OCI-M1 (cell line): ENCODE measurements around the gene BICDL2.

ENCODE experiments used
- DNase-seq: peaks from one replicate; lab custom pipeline; 2025; lab: John Stamatoyannopoulos, UW

BICDL2 gene

DNA sequence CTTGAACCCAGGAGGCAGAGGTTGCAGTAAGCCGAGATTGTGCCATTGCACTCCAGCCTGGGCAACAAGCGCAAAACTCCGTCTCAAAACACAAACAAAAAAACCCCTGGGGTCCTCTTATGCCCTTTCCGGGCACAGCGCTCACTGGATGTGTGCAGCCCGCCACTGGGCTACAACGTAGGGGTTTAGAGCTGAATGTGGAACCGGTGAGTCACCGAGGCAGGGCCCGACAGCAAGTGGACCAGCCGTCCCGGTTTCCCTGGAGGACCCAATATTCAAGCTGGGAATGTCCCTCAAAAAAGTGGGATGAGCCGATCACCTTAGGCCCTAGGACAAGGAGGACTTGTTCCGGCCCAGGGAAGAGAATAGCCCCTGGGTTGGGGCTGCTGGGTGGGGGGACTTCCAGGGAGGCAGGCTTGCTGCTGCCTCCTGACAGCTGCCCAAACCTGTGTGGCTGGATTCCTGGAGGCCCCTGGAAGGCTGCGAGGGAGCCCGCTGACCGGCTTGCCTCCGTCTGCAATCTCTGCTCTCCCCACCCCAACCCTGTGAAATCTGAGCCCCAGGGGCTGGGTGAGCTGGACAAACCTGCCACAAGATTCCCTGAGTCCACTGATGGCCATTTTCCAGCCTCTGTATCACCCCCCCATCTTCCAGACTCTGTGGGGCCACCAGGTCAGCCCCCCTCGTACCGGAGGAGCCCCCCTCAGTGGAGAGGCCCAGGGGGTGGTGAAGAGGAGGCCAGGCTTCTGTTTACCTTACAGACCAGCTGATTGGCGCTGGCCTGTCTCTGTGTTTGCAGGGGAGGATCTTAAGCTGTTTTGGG, 27.0 kb downstream of the BICDL2 start:
- DNase-seq = no peak

DNA sequence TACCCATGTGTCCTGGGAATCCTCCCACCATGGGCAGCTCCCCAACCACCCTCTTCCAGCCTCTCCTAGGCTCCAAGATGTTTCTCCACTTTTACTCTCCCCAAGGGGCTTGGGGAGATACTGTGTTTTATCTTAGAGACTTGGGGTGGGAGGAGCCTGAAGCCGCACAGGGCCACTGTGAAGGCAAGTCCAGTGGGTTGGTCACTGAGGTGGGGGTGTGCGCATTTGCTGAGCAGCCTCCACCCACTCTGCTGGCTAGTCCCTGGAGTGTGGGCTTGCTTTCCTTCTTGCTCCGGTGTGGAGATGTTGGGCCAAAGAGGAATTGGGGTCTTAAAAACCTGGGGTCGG, 28.1 kb downstream of the BICDL2 start:
- peak; percentile 57 for DNase-seq

DNA sequence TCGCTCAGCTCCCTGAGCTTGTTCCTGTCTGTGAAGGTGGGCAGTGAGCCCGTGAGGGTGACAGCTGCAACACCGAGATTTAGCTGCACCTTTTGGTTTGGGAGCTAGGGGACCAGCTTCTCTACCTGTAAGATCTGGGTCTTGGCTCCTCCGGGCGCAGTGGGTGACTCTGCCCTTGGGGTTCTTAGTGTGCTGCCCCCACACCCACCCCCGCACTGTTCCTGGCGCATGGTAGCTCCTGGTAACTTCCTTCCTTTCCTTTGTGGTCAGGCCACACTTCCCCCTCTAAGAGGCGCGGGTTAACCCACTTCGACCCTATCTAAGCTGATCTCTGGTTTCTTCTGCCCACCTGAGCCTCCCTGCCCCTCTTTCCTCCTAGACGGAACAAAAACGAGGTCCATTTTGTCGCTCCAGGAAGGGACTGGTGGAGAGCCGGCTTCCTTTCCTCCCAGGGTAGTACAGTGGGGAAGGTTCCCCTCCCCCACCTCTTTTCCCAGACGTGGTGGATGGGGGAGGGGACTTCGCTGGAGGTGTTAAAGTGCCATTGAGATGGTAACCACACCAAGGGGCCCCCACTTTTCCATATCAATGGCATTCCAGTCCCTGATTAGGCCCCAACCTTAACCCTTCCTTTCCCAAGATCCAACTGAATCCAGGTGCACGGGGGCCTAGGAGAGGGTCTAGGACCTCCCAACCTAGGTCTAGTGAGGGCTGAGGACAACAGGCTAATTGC, 28.6 kb downstream of the BICDL2 start:
- DNase-seq = peak; percentile 69

DNA sequence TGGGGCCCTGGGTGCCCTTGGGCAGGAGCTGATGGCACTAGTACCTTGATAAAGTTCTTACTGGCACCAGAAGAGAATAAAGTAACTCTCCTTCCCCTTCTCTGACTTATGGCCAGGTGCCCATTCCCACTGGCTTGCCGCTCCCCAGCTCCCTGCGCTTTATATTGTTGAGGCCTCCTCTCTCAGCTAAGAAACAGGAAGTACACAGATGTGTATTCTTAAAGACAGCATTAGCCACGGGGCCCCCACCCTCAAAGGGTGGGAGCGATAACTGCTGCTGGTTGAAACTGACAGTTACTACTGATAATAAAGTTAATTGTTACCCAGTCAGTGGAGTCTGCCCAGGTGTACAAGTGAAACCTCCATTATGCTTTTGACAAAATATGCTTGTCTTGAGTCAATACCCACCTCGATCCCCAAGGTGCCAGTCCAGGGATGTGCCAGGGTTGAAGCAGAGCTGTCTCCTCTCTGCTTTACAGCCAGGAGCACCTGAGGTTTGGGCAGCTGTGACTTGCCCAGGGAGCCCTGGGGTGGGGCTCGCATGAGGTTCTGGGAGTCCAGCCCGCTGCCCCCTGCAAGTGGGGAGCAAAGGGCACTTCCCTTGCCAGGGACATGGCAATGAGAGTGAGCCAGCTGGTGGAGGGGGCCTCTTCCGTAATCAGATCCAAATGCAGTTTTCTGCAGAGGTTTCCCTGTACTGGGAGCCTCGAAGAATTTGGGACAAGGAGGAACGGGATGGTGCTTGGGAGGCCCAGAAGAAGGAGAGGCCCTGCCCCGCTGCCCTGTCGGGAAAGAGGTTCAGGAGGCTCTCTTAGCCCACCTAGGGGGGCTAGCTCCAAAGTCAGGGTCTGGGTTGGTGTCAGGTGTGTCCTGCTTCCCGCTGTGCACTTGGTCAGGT, 29.4 kb downstream of the BICDL2 start:
- peak; percentile 81 for DNase-seq

DNA sequence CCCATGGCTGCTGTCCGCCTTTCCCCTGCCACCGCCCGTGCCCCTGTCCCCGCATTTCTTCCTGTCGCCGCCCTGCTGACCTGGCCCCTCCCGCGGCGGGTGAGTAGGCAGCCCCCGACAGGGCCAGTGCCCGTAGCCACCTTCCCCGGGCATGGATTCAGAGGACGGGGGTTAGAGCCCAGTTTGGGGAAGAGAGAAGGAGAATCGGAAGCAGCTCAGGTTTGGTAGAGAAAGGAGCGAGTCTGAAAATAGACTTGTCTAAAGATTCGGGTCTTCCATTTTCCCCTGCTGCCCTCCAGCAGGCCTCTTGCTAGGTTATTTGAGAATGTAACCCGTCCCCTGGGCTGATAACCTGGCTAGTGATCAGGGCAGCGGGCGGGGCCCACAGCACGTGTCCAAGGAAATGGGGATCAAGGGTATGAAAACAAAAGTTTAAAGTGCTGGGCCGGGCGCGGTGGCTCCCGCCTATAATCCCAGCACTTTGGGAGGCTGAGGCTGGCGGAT, 31.9 kb downstream of the BICDL2 start:
- peak; percentile 45 for DNase-seq

DNA sequence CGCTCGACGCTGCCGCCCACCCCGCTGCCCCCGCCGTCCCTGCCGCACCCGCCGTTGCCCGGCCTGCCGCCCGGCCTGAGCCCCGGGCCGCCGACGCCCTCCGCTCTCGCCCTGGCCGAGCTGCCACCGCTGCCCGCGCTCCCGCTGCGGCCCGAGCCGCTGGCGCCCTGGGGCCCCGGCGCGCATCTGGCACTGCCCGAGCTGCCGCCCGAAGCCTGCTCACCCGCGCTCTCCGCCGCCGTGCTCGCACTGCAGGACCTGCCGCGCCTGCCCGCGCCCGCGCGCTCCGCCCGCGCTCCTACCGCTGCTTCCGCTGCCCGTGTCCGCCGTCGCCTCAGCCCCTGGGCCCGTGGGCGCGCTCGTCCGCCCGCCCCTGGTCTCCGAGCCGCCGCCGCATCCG, 32.4 kb downstream of the BICDL2 start:
- DNase-seq = peak; percentile 35

DNA sequence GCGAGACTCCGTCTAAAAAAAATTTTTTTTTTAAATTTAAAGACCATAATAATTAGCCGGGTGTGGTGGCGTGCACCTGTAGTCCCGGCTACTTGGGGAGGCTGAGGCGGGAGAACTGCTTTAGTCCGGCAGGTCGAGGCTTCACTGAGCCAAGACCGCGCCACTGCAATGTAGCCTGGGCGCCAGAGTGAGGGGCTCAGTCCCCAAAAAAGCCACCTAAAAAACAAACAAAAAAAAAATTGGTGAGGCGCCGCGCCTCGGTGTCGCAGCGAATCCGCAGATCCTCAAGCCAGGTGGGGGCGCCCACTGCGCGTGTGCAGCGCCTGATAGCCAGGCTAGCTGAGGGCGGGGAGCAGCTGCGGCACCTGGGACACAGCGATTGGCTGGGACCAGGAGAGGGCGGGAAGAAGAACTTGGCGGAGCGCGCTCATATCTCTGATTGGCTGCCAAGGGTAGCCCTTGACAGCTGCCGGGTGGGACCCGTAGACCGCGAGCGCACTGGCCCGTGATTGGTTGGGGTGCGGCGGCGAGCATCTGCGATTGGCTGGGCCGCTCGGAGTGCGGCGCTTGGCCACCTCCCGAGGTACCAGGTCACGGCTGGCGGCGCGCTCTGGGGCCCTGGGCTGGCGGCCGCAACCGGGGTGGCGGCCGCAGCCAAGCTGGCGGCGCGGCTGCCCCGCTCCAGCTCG, 33.0 kb downstream of the BICDL2 start:
- DNase-seq = peak; percentile 99

DNA sequence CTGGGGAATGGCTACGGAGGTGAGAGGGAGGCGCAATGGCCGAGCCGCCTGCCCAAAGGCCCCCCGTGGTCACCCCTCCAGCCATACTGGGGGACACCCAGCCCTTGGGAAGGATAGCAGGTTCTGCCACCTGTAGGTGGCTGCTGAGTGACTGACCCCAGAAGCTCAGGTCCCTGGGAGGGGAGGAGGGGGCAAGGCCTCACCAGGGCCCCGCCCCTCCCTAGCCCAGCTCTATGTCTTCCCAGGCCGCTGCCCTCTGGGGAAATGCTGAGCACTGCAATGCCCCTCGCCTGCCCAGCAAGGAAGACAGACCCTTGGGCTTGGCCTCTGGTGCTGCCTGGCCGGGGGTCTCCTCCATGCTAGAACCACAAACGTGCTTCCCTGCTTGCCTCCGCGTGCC, 35.4 kb downstream of the BICDL2 start:
- DNase-seq = no peak

DNA sequence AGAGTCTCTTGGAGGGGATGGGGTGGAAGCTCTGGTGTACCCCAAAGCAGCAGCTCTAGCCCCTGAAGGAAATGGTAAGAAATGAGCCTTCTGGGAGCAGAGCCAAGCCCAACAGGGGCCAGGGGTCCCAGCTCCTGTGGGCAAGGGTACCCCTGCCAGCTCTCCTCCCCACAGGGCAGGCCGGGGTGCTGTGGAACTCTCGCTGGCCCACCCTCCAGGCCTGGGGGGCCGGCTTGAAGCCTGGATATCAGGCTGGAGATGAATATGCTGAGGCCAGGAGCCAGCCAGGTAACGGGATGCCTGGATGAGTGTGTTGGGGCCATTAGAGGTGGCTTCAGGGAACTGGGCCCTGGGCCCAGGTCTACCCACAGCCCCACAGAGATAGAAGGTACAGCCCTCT, 36.2 kb downstream of the BICDL2 start:
- no peak for DNase-seq

DNA sequence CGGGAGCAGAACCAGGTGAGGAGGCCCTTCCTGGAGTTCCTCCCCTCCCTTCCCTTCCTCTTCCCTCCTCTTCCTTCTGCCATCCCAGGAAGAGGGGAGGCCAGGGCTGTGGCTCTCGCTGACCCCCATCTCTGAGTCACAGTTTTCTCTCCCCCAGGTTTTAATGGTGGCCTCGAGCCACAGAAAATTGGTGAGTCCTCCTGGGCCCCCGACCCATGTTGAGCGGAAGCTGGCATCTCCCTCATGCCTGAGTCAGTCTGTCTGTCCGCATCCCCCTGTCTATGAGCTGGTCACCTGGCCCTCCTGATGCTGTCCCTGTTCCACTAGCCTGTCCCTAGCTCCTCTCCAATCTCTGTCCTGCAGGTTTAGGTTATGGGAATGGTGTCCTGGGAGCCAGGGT, 36.8 kb downstream of the BICDL2 start:
- no peak for DNase-seq

DNA sequence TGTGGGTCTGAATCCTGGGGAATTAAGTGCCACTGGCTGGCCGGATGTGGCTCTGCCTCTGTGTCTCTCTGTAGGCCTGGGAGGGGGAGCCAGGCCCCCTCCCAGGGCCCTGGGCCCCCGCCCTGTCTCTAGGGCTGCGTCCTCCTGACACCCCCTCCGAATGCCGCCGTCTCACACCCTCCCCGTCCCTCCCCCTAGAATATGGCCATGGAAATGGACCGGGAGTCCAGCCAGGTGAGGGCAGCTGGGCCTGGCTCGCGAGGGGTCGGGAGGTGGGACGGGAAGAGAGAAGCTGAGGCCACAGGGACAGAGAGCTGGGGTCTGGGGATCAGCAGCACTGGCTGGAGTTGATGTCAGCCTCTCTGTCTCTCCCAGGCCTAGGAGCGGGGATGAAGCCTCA, 40.4 kb downstream of the BICDL2 start:
- no peak for DNase-seq

DNA sequence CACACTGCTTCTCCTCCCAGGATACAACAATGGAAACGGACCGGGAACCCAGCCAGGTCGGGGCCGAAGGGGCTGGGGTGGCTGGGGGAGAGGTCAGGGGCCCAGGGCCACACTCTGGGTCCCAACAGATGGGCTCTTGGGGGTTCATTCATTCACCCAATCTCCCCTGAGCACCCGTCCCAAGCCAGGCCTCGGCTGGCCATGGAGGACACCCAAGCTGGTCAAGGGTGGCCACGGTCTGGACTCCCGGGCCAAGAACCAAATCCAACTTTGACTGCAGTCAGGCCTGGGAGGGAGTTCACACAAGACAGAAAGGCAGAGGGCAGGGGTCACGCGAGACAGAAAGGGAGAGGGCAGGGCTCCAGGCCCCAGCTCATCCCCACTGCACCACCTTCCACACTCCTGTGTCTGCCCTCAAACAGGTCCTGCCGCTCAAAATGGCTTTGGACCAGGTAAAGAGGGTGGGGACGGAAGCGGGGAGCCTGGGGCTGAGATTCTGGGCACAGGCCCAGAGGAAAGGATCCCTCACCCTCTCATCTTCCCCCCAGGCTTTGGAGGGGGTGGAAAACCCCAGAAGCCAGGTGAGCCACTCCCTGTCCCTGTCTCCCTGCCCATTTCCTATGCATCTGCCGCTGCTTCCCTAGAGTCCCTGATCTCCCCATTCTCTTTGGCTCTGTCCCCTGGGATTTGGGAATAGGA, 44.2 kb downstream of the BICDL2 start:
- no peak for DNase-seq

DNA sequence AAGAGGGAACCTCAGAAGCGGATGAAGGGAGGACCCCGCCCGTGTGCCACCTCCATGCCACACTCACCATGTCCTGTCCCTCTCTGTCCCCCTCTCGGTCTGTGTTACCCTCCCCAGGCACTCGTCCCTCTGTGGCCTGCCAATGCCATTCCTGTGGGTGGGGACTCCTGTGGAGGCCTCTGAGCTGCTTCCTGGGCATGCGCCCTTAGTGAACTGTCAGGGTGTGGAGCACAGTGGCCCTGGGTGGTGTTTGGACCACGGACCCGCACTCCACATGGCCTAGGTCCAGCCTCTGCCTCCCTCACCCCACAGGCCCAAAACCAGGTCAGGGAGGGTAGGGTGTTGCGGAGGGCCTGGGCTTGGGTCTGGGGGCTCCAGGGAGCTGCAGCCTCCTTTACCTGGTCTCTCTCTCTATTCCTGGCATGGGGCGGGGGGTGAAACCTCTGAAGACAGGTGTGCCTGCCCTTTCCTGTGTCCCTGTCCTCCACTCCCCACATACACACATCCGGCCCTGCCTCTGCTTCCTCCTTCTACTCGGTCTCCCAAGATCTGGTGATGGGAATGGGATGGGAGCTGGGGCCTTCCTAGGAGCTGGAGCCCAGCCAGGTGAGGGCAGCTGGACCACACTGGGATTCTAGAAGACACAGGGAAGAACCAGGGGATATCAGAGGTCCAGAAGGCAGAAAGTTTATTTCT, 45.0 kb downstream of the BICDL2 start:
- DNase-seq = no peak

DNA sequence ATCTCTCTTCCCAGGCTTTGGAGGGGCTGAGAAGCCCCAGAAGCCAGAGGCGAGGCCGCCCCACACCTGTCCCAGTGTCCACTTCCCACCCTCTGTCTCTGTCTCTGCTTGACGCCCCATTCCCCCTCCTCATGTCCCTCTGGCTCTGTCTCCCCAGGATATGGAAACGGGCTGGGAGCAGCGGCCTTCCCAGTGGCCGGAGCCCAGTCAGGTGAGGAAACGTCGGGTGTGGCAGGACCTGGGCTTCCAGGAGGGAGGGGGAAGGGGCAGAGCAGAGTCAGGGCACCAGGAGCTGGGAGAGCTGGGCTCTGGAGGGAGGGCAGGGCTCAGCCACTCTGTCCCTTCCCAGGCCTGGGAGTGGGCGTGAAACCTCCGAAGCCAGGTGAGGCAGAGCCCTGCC, 45.9 kb downstream of the BICDL2 start:
- no peak for DNase-seq

DNA sequence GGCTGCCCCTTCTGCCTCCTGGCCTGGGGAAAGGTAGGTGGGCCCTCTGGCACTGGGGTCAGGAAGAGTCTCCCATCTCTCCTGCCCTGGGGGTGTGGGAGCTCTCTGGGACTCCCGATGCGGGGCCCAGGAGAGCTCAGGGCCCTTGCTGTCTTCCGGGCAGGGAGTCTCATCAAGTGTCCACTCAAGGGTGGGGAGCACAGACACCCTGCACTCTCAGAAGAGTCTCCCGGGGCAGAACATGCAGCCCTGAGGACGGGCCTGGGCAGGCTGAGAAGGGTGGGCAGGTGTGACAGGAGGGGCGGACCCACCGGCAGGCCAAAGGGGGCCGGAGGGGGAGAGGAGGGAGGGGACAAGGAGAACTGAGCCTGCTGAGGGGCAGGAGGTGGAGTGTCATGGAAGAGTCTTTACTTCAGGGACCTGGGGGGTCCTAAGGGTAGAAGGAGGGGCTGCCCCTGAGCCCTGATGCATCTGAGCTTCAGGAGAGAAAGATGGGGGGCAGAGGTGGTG, 48.1 kb downstream of the BICDL2 start:
- no peak for DNase-seq

DNA sequence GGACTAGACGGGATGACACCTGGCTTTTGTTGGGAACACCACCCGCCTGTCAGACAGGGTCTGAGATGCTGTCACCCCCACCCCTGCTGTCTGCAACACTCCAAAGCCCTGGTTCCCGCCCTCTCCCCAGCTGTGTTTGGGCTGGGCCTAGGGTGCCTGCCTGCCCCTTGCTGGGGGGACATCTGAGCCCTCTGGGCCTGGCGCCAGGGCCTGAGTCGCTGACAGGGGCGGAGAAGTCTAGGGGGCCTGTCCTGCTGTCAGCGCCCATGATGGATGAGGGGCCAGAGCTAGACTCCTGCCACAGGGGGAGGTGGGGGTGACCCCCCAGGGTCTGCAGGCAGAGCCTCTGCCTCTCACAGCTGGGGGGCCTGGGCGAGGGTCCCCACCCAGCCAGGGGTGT, 48.9 kb downstream of the BICDL2 start:
- DNase-seq = no peak

DNA sequence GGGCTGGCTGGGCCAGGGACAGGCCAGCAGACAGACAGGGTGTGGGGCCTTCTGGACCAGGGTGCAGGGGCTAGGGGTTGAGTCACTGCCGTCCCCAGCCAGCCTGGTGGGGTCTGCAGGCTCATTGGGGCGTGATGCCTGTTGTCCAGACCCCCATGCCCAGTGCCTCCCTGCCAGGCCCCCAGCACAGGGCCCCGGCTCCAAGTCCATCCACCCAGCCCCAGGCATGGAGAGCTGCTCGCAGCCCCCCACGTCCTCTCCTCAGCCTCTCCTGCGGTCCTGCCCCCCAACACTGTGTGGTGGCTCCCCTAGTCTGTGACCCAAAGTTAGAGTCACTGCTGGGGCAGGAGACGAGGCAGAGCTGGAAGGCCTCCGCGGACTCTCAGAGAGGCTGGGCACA, 49.5 kb downstream of the BICDL2 start:
- DNase-seq = no peak

DNA sequence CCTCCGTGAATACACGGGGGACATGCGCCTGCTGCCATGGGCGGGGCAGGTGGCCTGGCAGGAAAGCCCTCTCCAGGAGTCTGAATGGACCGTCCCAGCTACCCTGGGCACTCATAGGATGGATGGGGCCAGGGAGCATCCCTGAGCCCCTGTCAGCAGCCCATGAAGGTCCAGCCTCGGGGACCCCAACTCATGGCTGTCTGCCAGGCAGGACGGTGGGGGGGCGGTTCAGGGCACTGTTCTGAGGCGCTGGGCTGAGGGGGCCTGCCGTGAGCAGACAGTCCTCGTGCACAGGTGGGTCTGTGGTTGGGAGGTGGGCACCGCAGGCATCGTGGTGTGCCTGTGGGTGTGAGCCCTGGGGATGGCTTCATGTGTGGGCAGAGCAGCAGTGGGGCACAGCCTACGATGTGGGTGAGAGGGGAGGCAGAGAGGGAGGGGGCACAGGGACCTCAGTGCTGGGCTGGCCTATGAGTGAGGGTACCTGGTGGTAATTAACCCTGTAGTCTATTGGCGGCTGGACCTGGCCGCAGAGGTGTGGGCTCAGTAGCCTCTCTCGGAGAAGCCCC, 50.0 kb downstream of the BICDL2 start:
- DNase-seq = no peak

DNA sequence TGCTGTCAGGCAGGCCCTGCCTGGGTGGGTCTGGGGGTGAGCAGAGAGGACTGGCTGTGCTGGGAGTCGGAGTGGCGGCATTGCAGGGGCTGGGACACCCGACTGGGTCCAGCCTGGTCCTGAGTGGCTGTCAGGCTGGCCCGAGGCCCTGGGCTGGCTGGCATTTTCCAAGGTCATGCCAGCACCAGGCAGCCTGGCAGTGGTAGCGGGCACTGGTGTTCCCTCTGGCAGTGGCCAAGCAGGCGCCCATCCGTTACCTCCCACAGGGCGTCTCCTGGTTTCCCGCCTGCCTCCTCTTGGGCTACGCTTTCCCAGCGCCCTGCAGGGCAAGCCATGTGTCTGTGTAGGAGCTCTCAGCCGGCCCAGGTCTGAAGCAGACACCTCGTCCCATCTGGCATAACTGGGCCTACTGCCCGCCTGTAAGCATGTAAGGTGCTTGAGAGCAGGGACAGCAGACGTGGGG, 50.8 kb downstream of the BICDL2 start:
- DNase-seq = no peak

DNA sequence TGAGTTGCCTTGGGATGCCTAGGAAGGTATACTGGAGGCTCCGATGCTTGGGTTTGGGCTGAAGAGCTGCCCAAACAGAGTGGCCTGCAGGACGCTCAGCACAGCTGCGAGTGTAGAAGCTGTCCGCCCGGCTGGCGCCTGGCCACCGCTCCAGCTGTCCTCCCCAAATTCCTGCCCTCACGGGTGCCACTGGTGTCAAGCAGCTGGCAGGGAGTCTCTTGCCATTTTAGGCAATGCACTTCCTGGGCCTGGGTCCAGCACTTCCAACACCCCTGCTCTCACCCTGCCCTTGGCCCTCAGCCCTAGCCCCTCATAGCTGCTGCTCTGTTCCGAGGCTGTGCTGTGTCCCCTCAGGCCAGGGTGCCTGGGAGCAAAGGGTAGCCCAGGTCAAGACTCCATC, 51.3 kb downstream of the BICDL2 start:
- no peak for DNase-seq
